GM21447 (cell line): ENCODE data around the gene LASP1NB.
A peak's percentile ranks its signal among the peaks of the same experiment; 100 is the strongest.
"Not testable (repeated sequence)": the region's sequence is repeated elsewhere in the genome, so short reads cannot be mapped to it uniquely, and the experiment has no call there.

Experiments used
- ATAC-seq: cut with Tn5 transposase; IDR thresholded peaks from one replicate; pipeline ENCODE4 v1.9.1; 2021; ENCODE audit not compliant: unreplicated experiment

LASP1NB gene

DNA sequence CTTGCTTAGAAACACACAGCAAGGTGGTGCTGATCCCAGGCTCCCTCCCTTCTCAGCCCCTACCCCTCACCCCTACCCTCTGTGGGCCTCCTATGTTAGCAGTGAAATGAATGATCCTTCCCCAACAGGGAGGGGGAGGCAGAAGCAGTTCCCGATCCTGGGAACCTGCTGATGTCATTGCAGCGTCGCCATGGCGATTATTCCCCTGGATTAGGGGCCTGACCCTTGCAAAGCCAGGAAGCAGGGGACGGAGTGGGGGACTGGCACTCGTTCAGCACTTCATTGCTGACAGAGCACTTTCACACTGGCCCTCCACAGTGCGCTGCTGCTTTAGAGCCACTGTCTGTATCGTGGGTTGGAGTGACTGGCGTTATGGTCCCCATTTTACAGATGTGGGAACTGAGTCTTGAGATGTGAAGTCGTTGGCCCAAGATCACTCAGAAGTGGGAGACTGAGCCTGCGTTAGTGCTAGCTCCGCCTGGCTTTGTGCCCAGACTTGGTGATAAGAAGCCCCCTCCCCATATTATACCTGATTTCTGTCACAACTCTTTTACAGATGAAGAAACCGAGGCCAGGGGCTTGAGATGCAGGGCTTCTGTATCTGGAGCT lies 29.0 kb upstream of the LASP1NB start:
- no peak for ATAC-seq

DNA sequence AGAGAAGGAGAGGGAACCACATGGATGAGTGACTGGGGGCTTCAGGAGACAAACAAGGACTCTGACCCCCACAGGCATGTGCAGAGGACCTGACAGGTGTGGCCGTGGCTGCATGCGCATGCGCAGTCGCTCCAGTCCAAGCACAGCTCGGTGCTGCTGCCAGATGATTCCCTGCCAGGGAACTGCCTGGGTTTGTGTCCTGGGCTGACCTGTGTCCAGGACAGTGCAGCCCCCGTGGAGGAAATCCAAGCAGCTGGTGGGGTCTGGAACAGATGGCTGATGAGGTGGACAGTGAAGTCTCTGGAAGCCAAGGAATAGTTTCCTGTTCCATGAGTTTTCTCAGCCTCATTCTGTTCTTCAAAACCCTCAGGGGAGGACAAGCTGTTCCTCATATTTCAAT lies 28.2 kb upstream of the LASP1NB start:
- no peak for ATAC-seq

DNA sequence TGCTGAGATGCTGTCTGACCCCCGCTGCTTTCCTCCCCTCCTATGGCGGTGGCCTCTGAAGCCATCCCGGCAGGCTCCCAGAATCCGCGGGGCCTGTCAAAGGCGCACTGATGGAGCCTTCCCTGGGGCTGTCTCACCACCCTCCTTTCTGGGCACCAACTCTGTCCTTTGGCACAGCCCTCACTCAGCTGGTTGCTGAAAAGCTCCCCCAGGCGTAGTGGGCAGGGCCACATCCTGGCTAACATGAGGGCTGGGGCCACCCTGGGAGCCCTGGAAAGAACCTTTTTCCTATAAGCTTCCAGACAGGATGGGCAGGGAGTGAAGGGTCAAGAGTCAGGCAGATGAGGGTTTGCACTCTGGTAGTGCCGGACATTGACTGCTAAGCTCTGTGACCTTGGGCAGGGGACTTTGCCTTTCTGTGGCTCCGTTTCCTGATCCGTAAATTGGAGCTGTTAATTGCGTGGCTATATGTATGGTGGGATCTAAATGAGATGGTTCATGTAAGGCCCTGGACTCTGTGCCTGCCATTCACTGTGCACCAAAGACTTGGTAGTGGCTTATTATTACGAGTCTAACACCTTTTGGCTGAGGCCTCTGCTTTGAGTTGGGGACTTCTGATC lies 27.6 kb upstream of the LASP1NB start:
- ATAC-seq, result no peak

DNA sequence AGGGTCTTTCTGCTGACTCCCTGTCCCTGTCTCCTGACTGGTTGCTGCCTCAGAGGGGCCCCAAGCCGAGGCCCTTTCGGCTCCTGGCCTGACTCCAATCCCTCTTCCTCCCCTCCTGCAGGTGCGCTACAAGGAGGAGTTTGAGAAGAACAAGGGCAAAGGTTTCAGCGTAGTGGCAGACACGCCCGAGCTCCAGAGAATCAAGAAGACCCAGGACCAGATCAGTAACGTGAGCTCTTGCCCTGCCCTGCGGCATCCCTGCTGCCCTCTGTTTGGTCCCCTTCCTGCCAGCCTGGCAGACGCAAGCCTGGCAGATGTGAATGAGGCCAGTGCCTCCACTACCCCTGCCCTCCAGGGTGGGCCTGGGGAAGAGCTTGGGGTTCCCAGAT lies 27.1 kb upstream of the LASP1NB start:
- peak; percentile 31 for ATAC-seq

DNA sequence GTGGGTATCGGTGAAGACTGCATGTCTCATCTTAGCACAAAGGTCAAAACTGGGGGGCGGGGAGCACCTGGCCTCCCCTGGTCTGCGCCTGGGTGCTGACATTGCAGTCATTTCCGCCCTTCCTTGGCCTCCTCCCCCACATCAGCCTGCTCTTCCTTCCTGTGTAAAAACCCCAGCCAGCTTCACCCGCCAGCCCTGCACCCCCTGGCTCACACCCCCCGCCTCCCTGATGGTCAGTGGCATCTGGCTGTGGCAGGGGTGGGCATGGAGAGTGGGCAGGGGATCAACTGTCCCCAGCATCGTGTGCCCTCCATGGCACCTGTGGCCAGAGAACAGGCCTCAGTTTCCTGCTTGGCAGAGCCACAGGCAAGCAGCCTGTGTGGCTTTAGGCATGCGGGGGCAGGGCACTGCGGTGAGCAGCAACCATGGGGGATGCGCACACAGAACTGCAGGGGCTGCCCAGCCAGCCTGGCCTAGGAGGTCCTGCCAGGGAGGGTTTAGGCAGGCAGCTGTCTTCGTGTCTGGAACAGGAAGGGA lies 26.5 kb upstream of the LASP1NB start:
- peak; percentile 84 for ATAC-seq

DNA sequence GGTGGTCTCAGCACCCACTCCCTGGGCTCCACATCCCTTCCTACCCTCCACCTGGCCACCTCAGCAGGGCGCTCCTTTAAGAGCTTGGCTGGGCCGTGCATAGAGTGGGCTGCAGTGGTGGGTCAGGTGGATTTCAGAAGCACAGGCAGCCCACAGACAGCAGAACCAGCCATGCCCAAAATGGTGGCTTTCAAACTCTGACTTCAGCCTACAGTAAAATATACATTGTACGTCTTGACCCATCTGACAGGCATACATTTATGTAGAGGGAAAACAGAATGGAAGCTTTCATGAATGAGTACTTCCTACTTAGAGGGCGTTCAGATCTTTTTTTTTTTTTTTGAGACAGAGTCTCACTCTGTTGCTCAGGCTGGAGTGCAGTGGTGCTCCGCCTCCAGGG lies 26.0 kb upstream of the LASP1NB start:
- ATAC-seq, result no peak

DNA sequence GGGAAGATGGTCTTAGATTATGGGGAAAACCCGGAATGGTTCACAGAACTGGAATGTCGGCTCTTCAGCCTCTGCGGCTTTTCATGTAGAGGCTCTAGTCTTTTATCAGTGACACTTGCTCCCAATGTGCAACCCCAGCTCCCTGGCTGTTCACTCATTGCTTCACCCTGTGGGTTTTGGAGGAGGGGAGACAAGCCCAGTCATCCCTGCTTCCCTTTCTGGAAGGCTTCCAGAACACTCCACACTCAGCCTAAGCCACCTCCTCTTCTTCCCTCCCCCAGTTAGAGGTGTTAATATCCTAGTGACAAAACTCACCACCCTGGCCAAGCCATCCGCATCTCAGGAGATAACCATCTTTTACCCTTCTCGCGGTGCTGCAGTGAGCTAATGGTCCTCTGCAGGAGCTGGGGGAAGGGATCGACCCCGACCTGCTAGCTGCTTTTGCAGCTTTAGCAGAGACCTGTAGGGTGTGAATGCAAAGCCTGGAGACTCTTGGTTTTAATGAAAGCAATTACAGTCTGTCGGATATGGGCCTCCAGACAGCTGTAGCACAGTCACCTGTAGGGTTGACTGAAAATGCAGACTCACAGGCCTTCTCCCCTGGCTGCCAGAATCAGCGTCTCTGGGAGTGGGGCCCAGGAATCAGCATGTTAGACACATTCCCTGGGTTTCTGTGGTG lies 24.3 kb upstream of the LASP1NB start:
- no peak for ATAC-seq

DNA sequence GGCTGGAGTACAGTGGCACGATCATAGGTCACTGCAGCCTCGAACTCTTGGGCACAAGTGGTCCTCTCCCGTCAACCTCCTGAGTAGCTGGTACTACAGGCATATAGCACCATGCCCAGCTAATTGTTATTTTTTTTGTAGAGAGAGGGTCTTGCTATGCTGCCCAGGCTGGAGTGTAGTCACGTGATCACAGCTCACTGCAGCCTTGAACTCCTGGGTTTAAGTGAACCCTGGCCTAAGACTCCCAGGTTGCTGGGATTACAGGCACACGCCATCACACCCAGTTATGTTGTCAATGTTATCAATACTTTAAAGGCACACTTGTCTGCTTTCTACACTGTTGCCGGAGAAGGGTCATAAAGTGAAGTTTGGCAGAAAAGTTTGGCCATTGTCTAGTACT lies 22.0 kb upstream of the LASP1NB start:
- no peak for ATAC-seq

DNA sequence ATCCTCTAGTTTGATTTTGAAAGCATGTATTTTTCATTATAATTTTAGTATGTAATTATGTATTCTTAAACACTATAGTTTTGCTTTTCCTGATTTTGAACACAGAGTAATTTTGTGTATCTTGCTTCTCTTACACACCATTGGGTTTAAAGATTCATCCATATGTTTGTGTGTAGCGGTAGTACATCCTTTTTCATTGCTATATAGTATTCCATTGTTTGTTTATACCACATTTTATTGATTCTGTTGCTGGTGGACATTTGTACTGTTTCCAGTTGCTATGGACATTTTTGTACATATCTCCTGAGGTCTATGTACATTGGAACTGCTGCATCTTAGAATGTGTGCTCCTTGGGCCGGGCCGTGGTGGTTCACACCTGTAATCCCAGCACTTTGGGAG lies 20.5 kb upstream of the LASP1NB start:
- no peak for ATAC-seq

DNA sequence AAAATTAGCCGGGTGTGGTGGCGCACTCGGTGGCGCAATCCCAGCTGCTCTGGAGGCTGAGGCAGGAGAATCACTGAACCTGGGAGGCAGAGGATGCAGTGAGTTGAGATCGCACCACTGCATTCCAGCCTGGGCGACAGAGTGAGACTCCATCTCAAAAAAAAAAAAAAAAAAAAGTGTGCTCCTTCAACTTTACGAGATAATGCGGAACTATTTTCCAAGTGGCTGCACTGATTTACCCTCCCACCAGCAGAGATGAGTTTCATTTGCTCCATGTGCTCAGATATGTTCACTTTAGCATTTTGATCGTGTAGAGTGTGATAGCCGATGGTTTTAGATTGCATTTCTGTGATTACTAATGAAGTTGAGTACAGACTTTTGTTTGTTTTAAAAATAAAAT lies 20.0 kb upstream of the LASP1NB start:
- no peak for ATAC-seq

DNA sequence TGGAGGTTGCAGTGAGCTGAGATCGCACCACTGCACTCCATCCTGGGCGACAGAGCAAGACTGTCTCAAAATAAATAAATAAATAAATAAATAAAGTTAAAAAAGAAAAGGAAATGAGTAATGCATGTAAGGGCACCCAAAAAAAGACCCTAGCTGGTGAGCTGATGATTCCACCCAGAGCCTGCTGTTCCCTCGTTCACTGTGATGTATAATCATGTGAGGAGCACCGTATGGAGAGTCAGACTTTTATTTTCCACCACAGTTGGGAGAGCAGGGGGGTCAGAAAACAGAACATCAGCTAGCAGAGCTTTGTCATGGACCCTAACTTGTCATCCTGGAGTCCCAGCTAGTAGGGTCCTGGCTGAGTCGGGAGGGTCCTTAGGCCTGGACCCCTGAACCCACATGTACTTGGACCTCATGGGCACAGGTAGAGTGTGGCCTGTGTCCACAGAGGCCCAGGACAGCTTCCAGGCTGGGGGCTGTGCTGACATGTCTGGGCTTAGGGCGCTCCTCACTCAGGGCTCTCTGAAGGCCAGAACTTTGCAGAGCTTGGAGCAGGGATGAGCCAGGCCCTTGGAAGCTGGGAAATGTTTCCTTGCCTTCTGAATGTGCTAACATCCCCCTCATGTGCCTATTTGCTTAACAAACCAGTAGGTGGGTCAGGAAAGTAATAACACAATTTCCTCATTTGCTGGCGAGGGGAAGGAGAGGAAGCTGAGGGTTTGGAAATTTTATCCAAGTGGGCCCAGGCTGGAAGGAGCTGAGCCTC lies 18.8 kb upstream of the LASP1NB start:
- no peak for ATAC-seq

DNA sequence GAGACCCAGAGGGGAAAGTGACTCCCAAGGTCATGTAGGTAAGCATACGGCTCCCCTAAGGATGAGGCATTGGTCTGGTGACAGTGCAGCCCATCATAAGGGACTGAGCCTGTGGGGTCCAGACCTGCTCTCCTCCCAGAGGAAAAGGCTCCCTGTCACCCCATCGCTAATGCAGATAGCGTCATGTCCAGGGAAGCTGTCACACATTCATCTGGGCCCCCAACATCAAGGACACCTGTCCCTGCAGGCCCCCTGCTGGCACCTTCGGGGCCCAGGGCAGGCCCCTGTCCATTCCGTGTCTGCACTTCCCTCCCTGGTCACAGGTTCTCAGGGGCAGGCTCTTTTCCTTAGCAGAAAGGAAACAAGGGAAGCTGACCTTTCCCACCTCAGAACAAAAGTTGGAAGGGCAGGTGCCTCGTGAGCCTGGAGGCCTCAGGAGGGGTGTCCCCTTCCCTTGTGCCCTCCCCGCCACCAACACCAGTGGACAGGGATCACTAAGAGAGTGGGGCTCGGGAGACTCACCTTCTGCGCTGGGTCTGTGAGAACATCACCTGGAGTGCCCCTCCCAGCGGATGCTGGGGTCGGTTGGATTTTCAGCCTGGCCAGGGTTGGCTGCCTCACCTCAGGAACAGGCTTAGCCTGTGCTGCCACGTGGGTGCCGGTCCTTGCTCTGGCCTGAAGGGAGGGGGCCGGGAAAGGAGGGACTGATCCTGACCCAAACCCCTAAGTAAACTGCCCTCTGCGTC lies 17.3 kb upstream of the LASP1NB start:
- ATAC-seq, result no peak

DNA sequence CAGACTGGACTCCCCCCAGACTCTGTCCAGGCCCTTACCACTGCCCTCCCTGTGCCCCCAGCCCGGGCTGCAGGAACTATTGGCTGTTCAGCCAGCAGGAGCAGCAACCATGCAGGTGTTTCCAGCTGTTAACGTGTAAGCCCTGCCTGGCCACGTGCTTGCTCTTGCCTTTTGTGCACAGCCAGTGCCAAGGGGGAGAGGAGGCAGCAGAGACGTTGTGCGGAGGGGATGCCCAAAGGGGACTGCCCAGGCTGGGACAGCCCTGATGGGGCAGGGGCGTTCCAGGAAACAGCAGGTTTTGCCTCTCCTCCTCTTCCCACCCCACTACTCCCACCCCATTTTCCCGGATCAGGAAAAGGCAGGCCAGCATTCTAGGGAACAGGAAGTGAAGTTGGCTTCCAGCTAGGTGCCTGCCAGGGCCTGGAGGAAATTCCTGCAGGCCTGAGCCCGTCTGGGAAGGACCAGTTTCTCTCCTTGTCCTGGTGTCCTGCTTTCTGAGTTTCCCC lies 16.7 kb upstream of the LASP1NB start:
- no peak for ATAC-seq

DNA sequence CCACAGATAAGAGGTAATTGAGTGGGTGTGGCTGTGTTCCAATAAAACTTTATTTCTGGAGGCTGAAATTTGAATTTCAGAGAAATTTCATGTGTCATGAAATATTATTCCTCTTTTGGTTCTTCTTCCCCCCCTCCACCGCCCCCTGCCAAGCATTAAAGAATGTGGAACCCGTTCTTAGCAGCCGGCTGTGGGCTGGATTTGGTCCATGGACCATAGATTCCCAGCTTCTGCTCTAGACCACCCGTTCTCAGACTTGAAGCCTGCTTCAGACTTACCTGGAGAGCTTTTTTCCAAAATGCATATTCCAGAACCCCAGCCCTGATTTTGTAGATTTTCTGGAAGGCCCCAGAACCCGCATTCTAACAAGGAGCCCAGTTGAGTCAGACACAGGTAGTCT lies 15.1 kb upstream of the LASP1NB start:
- ATAC-seq, result no peak

DNA sequence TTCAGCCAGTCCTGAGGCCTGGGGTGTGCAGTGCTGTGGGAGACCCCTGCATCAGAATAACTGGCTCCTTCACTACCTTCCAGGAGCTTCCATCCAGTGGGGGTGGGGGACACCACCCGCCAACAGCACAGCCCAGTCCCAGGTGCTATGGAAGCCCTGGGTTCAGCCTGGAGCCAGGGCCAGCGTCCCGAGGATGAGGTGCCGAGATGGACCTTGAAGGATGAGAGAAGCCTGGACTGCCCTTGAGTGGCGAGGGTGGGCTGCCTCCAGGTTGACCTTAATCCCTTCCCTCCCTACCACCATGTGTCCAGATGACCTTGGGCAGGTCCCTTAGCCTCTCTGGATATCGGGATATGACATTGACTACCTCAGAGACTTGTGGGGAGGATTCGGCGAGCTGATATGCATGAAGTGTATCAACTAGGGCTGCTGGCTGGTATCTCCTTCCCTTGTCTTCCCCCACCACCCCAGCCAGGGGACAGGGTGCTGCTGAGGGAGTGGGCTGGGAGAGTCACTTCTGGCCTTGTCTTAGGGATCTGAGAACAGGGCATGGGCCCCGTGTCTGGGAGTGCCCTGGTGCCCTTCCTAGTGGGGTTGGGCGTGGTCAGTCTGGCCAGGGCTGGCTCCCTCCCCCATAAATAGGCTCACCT lies 14.2 kb upstream of the LASP1NB start:
- no peak for ATAC-seq

DNA sequence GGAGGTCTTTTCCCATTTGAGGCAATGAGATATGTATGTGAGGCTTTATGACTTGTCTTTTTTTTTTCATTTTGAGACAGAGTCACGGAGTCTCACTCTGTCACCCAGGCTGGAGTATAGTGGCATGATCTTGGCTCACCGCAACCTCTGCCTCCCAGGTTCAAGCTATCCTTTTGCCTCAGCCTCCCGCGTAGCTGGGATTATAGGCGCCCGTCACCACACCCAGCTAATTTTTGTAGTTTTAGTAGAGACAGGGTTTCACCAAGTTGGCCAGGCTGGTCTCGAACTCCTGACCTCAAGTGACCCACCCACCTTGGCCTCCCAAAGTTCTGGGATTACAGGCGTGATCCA lies 13.7 kb upstream of the LASP1NB start:
- ATAC-seq, result not testable (repeated sequence)

DNA sequence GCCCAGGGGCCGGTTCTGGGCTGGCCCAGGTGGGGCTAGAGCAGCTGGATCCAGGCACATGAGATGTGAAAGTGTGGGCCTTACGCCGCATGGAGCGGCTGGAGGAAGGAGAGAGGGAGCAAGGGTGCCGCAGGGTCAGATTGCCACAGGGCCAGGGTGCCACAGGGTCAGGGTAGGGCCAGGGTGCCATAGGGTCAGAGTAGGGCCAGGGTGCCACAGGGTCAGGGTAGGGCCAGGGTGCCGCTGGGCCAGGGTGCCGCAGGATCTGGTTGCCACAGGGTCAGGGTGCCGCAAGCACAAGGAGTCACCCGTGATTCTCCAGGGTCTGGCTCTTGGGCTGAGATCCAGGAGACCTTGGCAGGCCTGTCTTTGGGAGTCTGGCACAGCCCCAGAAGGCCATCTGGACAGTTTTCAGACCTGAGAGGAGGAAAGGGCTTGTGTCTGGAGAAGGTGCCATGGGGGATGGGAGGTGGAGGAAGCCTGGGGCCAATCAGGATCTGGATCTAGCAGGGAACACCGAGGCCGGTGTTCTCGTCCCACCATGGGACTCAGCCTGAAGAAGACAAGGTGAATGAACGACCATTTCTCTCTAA lies 13.1 kb upstream of the LASP1NB start:
- no peak for ATAC-seq

DNA sequence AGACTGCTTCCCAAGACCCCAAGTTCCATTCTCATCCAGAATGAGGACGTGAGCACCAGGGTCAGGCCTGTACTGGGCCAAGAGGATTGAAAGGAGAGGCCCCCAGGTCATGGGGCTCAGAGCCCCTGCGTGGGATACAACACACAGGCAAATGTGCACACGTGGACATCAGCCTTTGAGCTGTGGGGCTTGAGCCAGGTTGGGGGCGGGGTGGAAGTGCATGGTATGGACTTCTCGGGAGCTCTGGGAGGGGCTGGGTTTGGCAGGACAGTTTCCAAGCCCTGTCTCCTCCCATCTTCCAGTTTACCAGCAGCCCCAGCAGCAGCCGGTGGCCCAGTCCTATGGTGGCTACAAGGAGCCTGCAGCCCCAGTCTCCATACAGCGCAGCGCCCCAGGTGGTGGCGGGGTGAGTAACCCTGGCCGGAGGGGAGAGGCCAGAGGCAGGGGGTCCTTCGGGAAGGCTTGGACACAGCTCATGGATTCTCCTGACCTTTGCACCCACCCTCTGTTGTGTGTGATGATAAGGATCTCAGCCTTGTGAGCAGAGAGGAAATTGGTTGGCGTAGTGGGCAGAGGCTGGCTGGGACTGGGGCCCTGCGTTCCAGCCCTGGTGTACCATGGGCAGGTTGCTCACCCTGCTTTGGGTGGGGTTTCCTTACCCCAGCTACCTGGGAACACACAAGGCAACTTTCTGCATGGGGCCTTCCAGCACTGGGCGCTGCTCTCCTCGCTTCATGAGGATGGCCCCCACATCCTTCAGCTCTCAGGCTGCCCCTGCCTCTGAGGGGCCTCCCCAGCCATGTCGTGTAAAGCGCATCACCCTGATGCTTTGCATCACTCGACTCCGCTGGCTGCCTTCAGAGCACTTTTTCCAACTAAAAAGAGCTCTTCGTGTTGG lies 10.4 kb upstream of the LASP1NB start:
- no peak for ATAC-seq

DNA sequence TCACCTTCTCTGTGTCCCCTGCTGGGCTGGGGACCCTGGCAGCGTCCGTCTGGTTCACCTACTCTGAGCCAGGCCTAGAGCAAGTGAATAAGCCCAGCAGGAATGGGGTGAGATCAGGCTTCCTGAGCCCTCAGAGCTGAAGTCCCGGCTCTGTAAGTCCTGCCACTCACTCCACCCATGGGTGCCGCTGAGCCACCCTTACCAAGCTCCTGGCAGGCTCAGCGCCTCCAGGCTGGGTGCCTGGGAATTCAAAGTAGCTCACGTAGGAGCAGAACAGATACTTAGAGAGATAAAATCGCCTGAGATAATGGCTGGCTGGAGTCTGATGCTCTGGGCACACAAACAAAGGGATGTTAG lies 9.8 kb upstream of the LASP1NB start:
- no peak for ATAC-seq
